ENCODE data around the gene DHTKD1. TPM values are rescaled to one million over a fixed set of nuclear protein-coding genes. Genes with fewer than 3 reads are reported as not detected.
"Not testable (repeated sequence)": the region's sequence is repeated elsewhere in the genome, so short reads cannot be mapped to it uniquely, and the experiment has no call there.

The DHTKD1 gene
- total RNA-seq, 1 experiment from 2014 or later = 32.4 TPM

- H3K27me3 ChIP-seq (replicated peaks; ENCODE audit: insufficient read depth, low read depth, low read length, poor library complexity) = no peaks in the 10 kb centered on the region
- ChIA-PET POLR2A (ENCODE audit: low non-redundant PET) (no interaction called here), CTCF (no interaction called here)
- no peak overlapping the region for H3K27ac ChIP-seq (ENCODE audit: low read depth, low read length, poor library complexity, severe bottlenecking)
- no peak for DNase-seq (ENCODE audit: low spot score)
- no peaks in the 10 kb centered on the region for H3K4me1 ChIP-seq (ENCODE audit: insufficient read depth, low read length, poor library complexity, severe bottlenecking)
- no TSS peak for BruUV-seq (replicated peaks)
- intact Hi-C loops (cut with micrococcal nuclease; ENCODE audit: unreplicated experiment) = no loop called here
- no peaks in the 10 kb centered on the region for H3K9me3 ChIP-seq (ENCODE audit: low read depth, low read length, poor library complexity, severe bottlenecking)
- H3K4me3 ChIP-seq (ENCODE audit: low read depth, low read length, poor library complexity, severe bottlenecking) = no peak overlapping the region
- peaks cover 20% of the 10 kb centered on the region for H3K36me3 ChIP-seq (ENCODE audit: insufficient read depth, low read length, poor library complexity, severe bottlenecking)
- TF ChIP-seq CTCF (conservative IDR thresholded peaks at IDR 0.05; ENCODE audit: low read depth, low read length) (no peak), EZH2 (IDR thresholded peaks at IDR 0.05; ENCODE audit: borderline replicate concordance, low read depth, low read length, poor library complexity, severe bottlenecking) (no peak)
These were observed 13.3 kb downstream of the DHTKD1 start for GRCh38 chr10:12081879-12082557.

- no peaks in the 10 kb centered on the region for H3K9me3 ChIP-seq (ENCODE audit: low read depth, low read length, poor library complexity, severe bottlenecking)
- H3K27me3 ChIP-seq (replicated peaks; ENCODE audit: insufficient read depth, low read depth, low read length, poor library complexity) = no peaks in the 10 kb centered on the region
- ChIA-PET CTCF (no interaction called here), POLR2A (ENCODE audit: low non-redundant PET) (no interaction called here)
- no peaks in the 10 kb centered on the region for H3K4me1 ChIP-seq (ENCODE audit: insufficient read depth, low read length, poor library complexity, severe bottlenecking)
- H3K27ac ChIP-seq (ENCODE audit: low read depth, low read length, poor library complexity, severe bottlenecking) = peak overlapping the region; percentile 57
- intact Hi-C loops (cut with micrococcal nuclease; ENCODE audit: unreplicated experiment) = no loop called here
- BruUV-seq (replicated peaks) = no TSS peak
- no peak overlapping the region for H3K4me3 ChIP-seq (ENCODE audit: low read depth, low read length, poor library complexity, severe bottlenecking)
- TF ChIP-seq CTCF (conservative IDR thresholded peaks at IDR 0.05; ENCODE audit: low read depth, low read length) = no peak
- no peak for TF ChIP-seq EZH2 (IDR thresholded peaks at IDR 0.05; ENCODE audit: borderline replicate concordance, low read depth, low read length, poor library complexity, severe bottlenecking)
- DNase-seq (ENCODE audit: low spot score) = no peak
- H3K36me3 ChIP-seq (ENCODE audit: insufficient read depth, low read length, poor library complexity, severe bottlenecking) = peaks cover 61% of the 10 kb centered on the region
These were observed 20.2 kb downstream of the DHTKD1 start for GRCh38 chr10:12088919-12089318.

- DNase-seq (ENCODE audit: low spot score) = no peak
- CTCF ChIA-PET = no interaction called here
- TF ChIP-seq EZH2 (IDR thresholded peaks at IDR 0.05; ENCODE audit: borderline replicate concordance, low read depth, low read length, poor library complexity, severe bottlenecking) (no peak), CTCF (conservative IDR thresholded peaks at IDR 0.05; ENCODE audit: low read depth, low read length) (no peak)
- Histone ChIP-seq H3K27me3 (replicated peaks; ENCODE audit: insufficient read depth, low read depth, low read length, poor library complexity) (no peaks in the 10 kb centered on the region), H3K36me3 (ENCODE audit: insufficient read depth, low read length, poor library complexity, severe bottlenecking) (peaks cover 64% of the 10 kb centered on the region), H3K27ac (ENCODE audit: low read depth, low read length, poor library complexity, severe bottlenecking) (no peak overlapping the region), H3K4me1 (ENCODE audit: insufficient read depth, low read length, poor library complexity, severe bottlenecking) (no peaks in the 10 kb centered on the region), H3K4me3 (ENCODE audit: low read depth, low read length, poor library complexity, severe bottlenecking) (no peak overlapping the region), H3K9me3 (ENCODE audit: low read depth, low read length, poor library complexity, severe bottlenecking) (no peaks in the 10 kb centered on the region)
- no TSS peak for BruUV-seq (replicated peaks)
- intact Hi-C loops (cut with micrococcal nuclease; ENCODE audit: unreplicated experiment) = no loop called here
- POLR2A ChIA-PET (ENCODE audit: low non-redundant PET) = no interaction called here
These were observed 22.7 kb downstream of the DHTKD1 start for GRCh38 chr10:12091421-12091820.

GRCh38 chr10:12097361-12097760 is 28.6 kb downstream of the DHTKD1 start:
- H3K4me3 ChIP-seq (ENCODE audit: low read depth, low read length, poor library complexity, severe bottlenecking); H3K27me3 ChIP-seq (replicated peaks; ENCODE audit: insufficient read depth, low read depth, low read length, poor library complexity); DNase-seq (ENCODE audit: low spot score); H3K4me1 ChIP-seq (ENCODE audit: insufficient read depth, low read length, poor library complexity, severe bottlenecking); H3K27ac ChIP-seq (ENCODE audit: low read depth, low read length, poor library complexity, severe bottlenecking); POLR2A ChIA-PET (ENCODE audit: low non-redundant PET); H3K9me3 ChIP-seq (ENCODE audit: low read depth, low read length, poor library complexity, severe bottlenecking); BruUV-seq (replicated peaks); intact Hi-C loops (cut with micrococcal nuclease; ENCODE audit: unreplicated experiment); CTCF ChIA-PET: not testable (repeated sequence)
- peaks cover 62% of the 10 kb centered on the region for H3K36me3 ChIP-seq (ENCODE audit: insufficient read depth, low read length, poor library complexity, severe bottlenecking)
